ENCODE results near the gene ZNF593.

GRCh38 chr1:26125946-26126320 lies 43.8 kb upstream of the ZNF593 start:
- TF ChIP-seq CTCF (IDR thresholded peaks at IDR 0.05) (no peak), POLR2A (IDR thresholded peaks at IDR 0.05) (no peak)

Measured in heart left ventricle (tissue), 13 donors.